ENCODE measurements around the gene ZBTB38.

The ZBTB38 gene

GRCh38 chr3:141341536-141341935, 26.8 kb upstream of the ZBTB38 start:
- no peak for DNase-seq

- DNase-seq, result no peak
Measured at GRCh38 chr3:141342386-141342785, 25.9 kb upstream of the ZBTB38 start.

- no peak for DNase-seq
Measured at GRCh38 chr3:141343077-141343476, 25.2 kb upstream of the ZBTB38 start.

- no peak for DNase-seq
Measured at GRCh38 chr3:141343865-141344271, 24.4 kb upstream of the ZBTB38 start.

- no peak for DNase-seq
Measured at GRCh38 chr3:141345528-141345927, 22.8 kb upstream of the ZBTB38 start.

- no peak for DNase-seq
Measured at GRCh38 chr3:141346007-141346406, 22.3 kb upstream of the ZBTB38 start.

- no peak for DNase-seq
Measured at GRCh38 chr3:141346418-141346817, 21.9 kb upstream of the ZBTB38 start.

GRCh38 chr3:141346839-141347238, 21.5 kb upstream of the ZBTB38 start:
- DNase-seq, result no peak

GRCh38 chr3:141348837-141349236, 19.5 kb upstream of the ZBTB38 start:
- no peak for DNase-seq

GRCh38 chr3:141349711-141350110, 18.6 kb upstream of the ZBTB38 start:
- DNase-seq, result no peak

GRCh38 chr3:141350666-141351065, 17.6 kb upstream of the ZBTB38 start:
- no peak for DNase-seq

- DNase-seq, result no peak
Measured at GRCh38 chr3:141352262-141352984, 15.9 kb upstream of the ZBTB38 start.

- DNase-seq, result no peak
Measured at GRCh38 chr3:141353652-141354495, 14.4 kb upstream of the ZBTB38 start.

- DNase-seq, result no peak
Measured at GRCh38 chr3:141354517-141354916, 13.8 kb upstream of the ZBTB38 start.

- no peak for DNase-seq
Measured at GRCh38 chr3:141355242-141355641, 13.1 kb upstream of the ZBTB38 start.

- DNase-seq, result no peak
Measured at GRCh38 chr3:141356046-141356445, 12.3 kb upstream of the ZBTB38 start.

GRCh38 chr3:141360888-141361598, 7.3 kb upstream of the ZBTB38 start:
- DNase-seq, result no peak

- no peak for DNase-seq
Measured at GRCh38 chr3:141362736-141363135, 5.6 kb upstream of the ZBTB38 start.

GRCh38 chr3:141365201-141365600, 3.1 kb upstream of the ZBTB38 start:
- no peak for DNase-seq

- no peak for DNase-seq
Measured at GRCh38 chr3:141366285-141367037, 1.8 kb upstream of the ZBTB38 start.

GRCh38 chr3:141367038-141367730, 1.1 kb upstream of the ZBTB38 start:
- no peak for DNase-seq
